ENCODE results near the gene ZNF211. TPM values are rescaled to one million over a fixed set of nuclear protein-coding genes. Genes with fewer than 3 reads are reported as not detected.

ZNF211 gene
- total RNA-seq, 1 experiment from 2014 or later = 10.1 TPM

GRCh38 chr19:57633832-57634131, 814 bp downstream of the ZNF211 start:
- ChIA-PET CTCF (no interaction called here), POLR2A (ENCODE audit: unreplicated experiment) (interaction anchor here (0.6 kb wide), 1 partner anchor 49 kb away, joined by 5 read pairs; no protein-coding TSS in a partner anchor)
- Histone ChIP-seq H3K4me3 (ENCODE audit: low read length) (peak overlapping the region; percentile 86), H3K9me2 (replicated peaks; ENCODE audit: low read length) (no peaks in the 10 kb centered on the region), H3K4me1 (ENCODE audit: insufficient read depth, low read length) (peaks cover 6% of the 10 kb centered on the region; the same call in 1 of the 2 replicates), H3K4me2 (ENCODE audit: low read length) (peak overlapping the region; percentile 90), H3K27ac (ENCODE audit: low read length) (no peak overlapping the region), H4K20me1 (ENCODE audit: low read length) (no peaks in the 10 kb centered on the region), H3K9me3 (ENCODE audit: low read length) (peaks cover 31% of the 10 kb centered on the region), H3F3A (ENCODE audit: low read length, unreplicated experiment) (no peaks in the 10 kb centered on the region), H2AFZ (ENCODE audit: low read length) (peak overlapping the region; percentile 99), H3K79me2 (ENCODE audit: low read length) (no peaks in the 10 kb centered on the region), H3K27me3 (ENCODE audit: low read length) (no peaks in the 10 kb centered on the region), H3K36me3 (ENCODE audit: low read depth, low read length) (peaks cover 47% of the 10 kb centered on the region), H3K9ac (ENCODE audit: low read length) (peak overlapping the region; percentile 70)
- ATAC-seq (0 out of 2 replicates have a peak, but pooled peaks have one; percentile 2), DNase-seq (no peak)
- no TSS peak for BruUV-seq (replicated peaks)
- intact Hi-C loops (cut with micrococcal nuclease) = loop anchor here (10.0 kb wide), 1 partner anchor 181 kb away; the partner anchor contains the start of gene ZNF552
- TF ChIP-seq CTCF (conservative IDR thresholded peaks at IDR 0.05; ENCODE audit: low read depth, low read length) (no peak), EZH2phosphoT487 (IDR thresholded peaks at IDR 0.05; ENCODE audit: borderline replicate concordance, low read length) (no peak), EZH2 (IDR thresholded peaks at IDR 0.05; ENCODE audit: low read length, unreplicated experiment) (no peak)

DNA sequence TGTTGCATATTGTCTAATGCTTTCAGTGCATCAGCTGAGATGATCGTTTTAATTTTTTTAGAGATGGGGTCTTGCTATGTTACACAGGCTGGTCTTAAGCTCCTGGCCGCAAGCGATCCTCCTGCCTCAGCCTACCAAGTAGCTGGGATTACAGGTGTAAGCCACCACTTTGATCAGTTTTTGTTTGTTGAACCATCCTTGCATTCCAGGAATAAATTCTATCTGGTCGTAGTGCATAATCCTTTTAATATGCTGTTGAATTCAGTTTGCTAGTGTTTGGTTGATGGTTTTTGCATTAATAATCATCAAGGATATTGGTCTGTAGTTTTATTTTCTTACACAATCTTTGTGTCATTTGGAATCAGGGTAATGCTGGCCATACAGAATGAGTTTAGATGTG, 4.4 kb downstream of the ZNF211 start:
- no peaks in the 10 kb centered on the region for H3K27me3 ChIP-seq (ENCODE audit: low read length)
- no peaks in the 10 kb centered on the region for H4K20me1 ChIP-seq (ENCODE audit: low read length)
- H3K4me2 ChIP-seq (ENCODE audit: low read length) = no peak overlapping the region
- ChIA-PET CTCF (no interaction called here), POLR2A (ENCODE audit: unreplicated experiment) (no interaction called here)
- TF ChIP-seq CTCF (conservative IDR thresholded peaks at IDR 0.05; ENCODE audit: low read depth, low read length) (no peak), EZH2 (IDR thresholded peaks at IDR 0.05; ENCODE audit: low read length, unreplicated experiment) (no peak), EZH2phosphoT487 (IDR thresholded peaks at IDR 0.05; ENCODE audit: borderline replicate concordance, low read length) (no peak)
- DNase-seq (no peak), ATAC-seq (no peak)
- peaks cover 54% of the 10 kb centered on the region for H3K9me3 ChIP-seq (ENCODE audit: low read length)
- H3K4me3 ChIP-seq (ENCODE audit: low read length) = no peak overlapping the region; the same call in 1 of the 2 replicates
- no peaks in the 10 kb centered on the region for H3K9me2 ChIP-seq (replicated peaks; ENCODE audit: low read length)
- H3K36me3 ChIP-seq (ENCODE audit: low read depth, low read length) = peaks cover 72% of the 10 kb centered on the region
- no peaks in the 10 kb centered on the region for H3F3A ChIP-seq (ENCODE audit: low read length, unreplicated experiment)
- intact Hi-C loops (cut with micrococcal nuclease) = loop anchor here (10.0 kb wide), 1 partner anchor 177 kb away; the partner anchor contains the start of gene ZNF552
- no peaks in the 10 kb centered on the region for H3K79me2 ChIP-seq (ENCODE audit: low read length)
- H3K27ac ChIP-seq (ENCODE audit: low read length) = no peak overlapping the region
- no TSS peak for BruUV-seq (replicated peaks)
- peaks cover 6% of the 10 kb centered on the region; the same call in 1 of the 2 replicates for H3K4me1 ChIP-seq (ENCODE audit: insufficient read depth, low read length)
- H2AFZ ChIP-seq (ENCODE audit: low read length) = no peak overlapping the region
- H3K9ac ChIP-seq (ENCODE audit: low read length) = no peak overlapping the region

DNA sequence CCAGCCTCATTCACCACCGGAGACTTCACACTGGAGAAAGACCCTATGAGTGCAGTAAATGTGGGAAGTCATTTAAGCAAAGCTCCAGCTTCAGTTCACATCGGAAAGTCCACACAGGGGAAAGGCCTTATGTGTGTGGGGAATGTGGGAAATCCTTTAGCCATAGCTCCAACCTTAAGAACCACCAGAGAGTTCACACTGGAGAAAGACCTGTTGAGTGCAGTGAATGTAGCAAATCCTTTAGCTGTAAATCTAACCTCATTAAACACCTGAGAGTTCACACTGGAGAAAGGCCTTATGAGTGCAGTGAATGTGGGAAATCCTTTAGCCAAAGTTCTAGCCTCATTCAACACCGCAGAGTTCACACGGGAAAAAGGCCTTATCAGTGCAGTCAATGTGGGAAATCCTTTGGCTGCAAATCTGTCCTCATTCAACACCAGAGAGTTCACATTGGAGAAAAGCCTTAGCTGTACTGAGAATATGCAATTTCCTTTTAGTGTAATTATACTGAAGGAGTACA, 8.8 kb downstream of the ZNF211 start:
- H3K27me3 ChIP-seq (ENCODE audit: low read length) = no peaks in the 10 kb centered on the region
- H3K4me3 ChIP-seq (ENCODE audit: low read length) = no peak overlapping the region; the same call in 1 of the 2 replicates
- no peaks in the 10 kb centered on the region for H3K4me1 ChIP-seq (ENCODE audit: insufficient read depth, low read length)
- no peaks in the 10 kb centered on the region for H3K79me2 ChIP-seq (ENCODE audit: low read length)
- no peaks in the 10 kb centered on the region for H3K9me2 ChIP-seq (replicated peaks; ENCODE audit: low read length)
- TF ChIP-seq EZH2phosphoT487 (IDR thresholded peaks at IDR 0.05; ENCODE audit: borderline replicate concordance, low read length) (no peak), EZH2 (IDR thresholded peaks at IDR 0.05; ENCODE audit: low read length, unreplicated experiment) (no peak), CTCF (conservative IDR thresholded peaks at IDR 0.05; ENCODE audit: low read depth, low read length) (no peak)
- intact Hi-C loops (cut with micrococcal nuclease) = no loop called here
- H3F3A ChIP-seq (ENCODE audit: low read length, unreplicated experiment) = no peaks in the 10 kb centered on the region
- ATAC-seq (no peak), DNase-seq (no peak)
- peaks cover 63% of the 10 kb centered on the region for H3K36me3 ChIP-seq (ENCODE audit: low read depth, low read length)
- no peak overlapping the region for H2AFZ ChIP-seq (ENCODE audit: low read length)
- H4K20me1 ChIP-seq (ENCODE audit: low read length) = no peaks in the 10 kb centered on the region
- BruUV-seq (replicated peaks) = no TSS peak
- POLR2A ChIA-PET (ENCODE audit: unreplicated experiment) = no interaction called here
- H3K9me3 ChIP-seq (ENCODE audit: low read length) = peaks cover 48% of the 10 kb centered on the region
- H3K9ac ChIP-seq (ENCODE audit: low read length) = no peak overlapping the region
- no peak overlapping the region for H3K4me2 ChIP-seq (ENCODE audit: low read length)
- CTCF ChIA-PET = no interaction called here
- no peak overlapping the region for H3K27ac ChIP-seq (ENCODE audit: low read length)

Data from PC-3 (cell line).